Astrocyte (in vitro differentiated cells and primary cell): ENCODE results near the gene TBK1. TPM values are rescaled to one million over a fixed set of nuclear protein-coding genes. Genes with fewer than 3 reads are reported as not detected.
A peak's percentile ranks its signal among the peaks of the same experiment; 100 is the strongest.

Experiments
- DNase-seq: peaks from one replicate; pipeline ENCODE4 v3.0.0-alpha.2; 2010; ENCODE audit warnings: low read depth
- FAIRE-seq: peaks from 2 replicates; lab custom pipeline; 2011; peaks lifted over from hg19 to GRCh38; lab: Jason Lieb, UNC
- H2AFZ ChIP-seq: 2 replicates; pipeline ENCODE4 v1.6.0; 2012; ENCODE audit warnings: low read depth, low read length, inconsistent platforms
- H3K27ac ChIP-seq: 2 replicates; pipeline ENCODE4 v1.5.1; 2011; ENCODE audit warnings: low read depth, low read length, inconsistent platforms
- H3K27me3 ChIP-seq: 2 replicates; pipeline ENCODE4 v1.6.0; 2011; ENCODE audit warnings: low read length, inconsistent platforms; ENCODE audit not compliant: insufficient read depth
- H3K36me3 ChIP-seq: 2 replicates; pipeline ENCODE4 v1.5.1; 2011; ENCODE audit warnings: low read length, inconsistent platforms; ENCODE audit not compliant: insufficient read depth
- H3K4me1 ChIP-seq: 2 replicates; pipeline ENCODE4 v1.5.1; 2011; ENCODE audit warnings: low read length, inconsistent platforms; ENCODE audit not compliant: insufficient read depth
- H3K4me2 ChIP-seq: 2 replicates; pipeline ENCODE4 v1.6.0; 2012; ENCODE audit warnings: low read length, inconsistent platforms
- H3K4me3 ChIP-seq: 2 replicates; pipeline ENCODE4 v1.5.1; 2011; ENCODE audit warnings: low read depth, mild to moderate bottlenecking, low read length, inconsistent platforms; ENCODE audit not compliant: insufficient read depth
- H3K79me2 ChIP-seq: 2 replicates; pipeline ENCODE4 v1.6.0; 2012; ENCODE audit warnings: mild to moderate bottlenecking, low read length, inconsistent platforms; ENCODE audit not compliant: insufficient read depth
- H3K9ac ChIP-seq: 2 replicates; pipeline ENCODE4 v1.6.0; 2012; ENCODE audit warnings: mild to moderate bottlenecking, low read length, inconsistent platforms
- H3K9me3 ChIP-seq: 2 replicates; pipeline ENCODE4 v1.5.1; 2012; ENCODE audit warnings: low read depth, mild to moderate bottlenecking, low read length, inconsistent platforms; ENCODE audit not compliant: insufficient read depth
- H4K20me1 ChIP-seq: 2 replicates; pipeline ENCODE4 v1.6.0; 2012; ENCODE audit warnings: low read length, inconsistent platforms; ENCODE audit not compliant: insufficient read depth
- H3K27ac Mint-ChIP-seq: one replicate; pipeline ENCODE4 v1.8.0; 2021; ENCODE audit warnings: mild to moderate bottlenecking, mixed read lengths; ENCODE audit not compliant: unreplicated experiment
- H3K27me3 Mint-ChIP-seq: one replicate; pipeline ENCODE4 v1.8.0; 2021; ENCODE audit warnings: low read depth, mixed read lengths; ENCODE audit not compliant: unreplicated experiment
- H3K36me3 Mint-ChIP-seq: one replicate; pipeline ENCODE4 v1.8.0; 2021; ENCODE audit warnings: low read depth, mixed read lengths; ENCODE audit not compliant: unreplicated experiment
- H3K4me1 Mint-ChIP-seq: one replicate; pipeline ENCODE4 v1.8.0; 2021; ENCODE audit warnings: low read depth, mixed read lengths; ENCODE audit not compliant: unreplicated experiment
- H3K4me3 Mint-ChIP-seq: one replicate; pipeline ENCODE4 v1.8.0; 2021; ENCODE audit warnings: mild to moderate bottlenecking, moderate library complexity, mixed read lengths; ENCODE audit not compliant: unreplicated experiment
- H3K9me3 Mint-ChIP-seq: one replicate; pipeline ENCODE4 v1.8.0; 2021; ENCODE audit warnings: mild to moderate bottlenecking, mixed read lengths; ENCODE audit not compliant: unreplicated experiment
- CTCF ChIP-seq: IDR thresholded peaks from 2 replicates; pipeline ENCODE4 v1.5.1; 2011; ENCODE audit warnings: low read depth, mild to moderate bottlenecking, inconsistent platforms, low read length, moderate library complexity; ENCODE audit not compliant: insufficient read depth
- EZH2 ChIP-seq: IDR thresholded peaks from 2 replicates; pipeline ENCODE4 v1.6.1; 2012; ENCODE audit warnings: mild to moderate bottlenecking, low read length, inconsistent platforms; ENCODE audit not compliant: insufficient read depth
- total RNA-seq: library from RNA; stranded (reverse); gene quantifications from 2 replicates; pipeline ENCODE4 v1.2.1, GENCODE V29; 2021

The TBK1 gene
- total RNA-seq, 1 donor from 2014 or later: 23.7 TPM

- peaks cover 12% of the 10 kb centered on the region for H3K36me3 Mint-ChIP-seq
- Histone ChIP-seq H3K9ac (no peak overlapping the region), H3K4me2 (no peak overlapping the region), H3K4me3 (no peak overlapping the region), H3K9me3 (no peaks in the 10 kb centered on the region), H3K36me3 (peaks cover 43% of the 10 kb centered on the region), H3K27me3 (no peaks in the 10 kb centered on the region), H3K4me1 (peaks cover 7% of the 10 kb centered on the region), H3K27ac (no peak overlapping the region), H2AFZ (no peak overlapping the region), H4K20me1 (peaks cover 4% of the 10 kb centered on the region), H3K79me2 (no peaks in the 10 kb centered on the region)
- no peak overlapping the region for H3K4me3 Mint-ChIP-seq
- no peak for DNase-seq
- FAIRE-seq: no peak
- H3K9me3 Mint-ChIP-seq: no peaks in the 10 kb centered on the region
- no peaks in the 10 kb centered on the region for H3K27me3 Mint-ChIP-seq
- peaks cover 11% of the 10 kb centered on the region for H3K4me1 Mint-ChIP-seq
- TF ChIP-seq EZH2 (no peak), CTCF (no peak)
- H3K27ac Mint-ChIP-seq: no peak overlapping the region
Measured at GRCh38 chr12:64446295-64446694, 5.6 kb upstream of the TBK1 start.

GRCh38 chr12:64450057-64450640 lies 1.8 kb upstream of the TBK1 start:
- H3K4me3 Mint-ChIP-seq: peak overlapping the region; percentile 47
- Histone ChIP-seq H3K4me1 (peaks cover 11% of the 10 kb centered on the region), H3K27ac (no peak overlapping the region), H3K36me3 (peaks cover 17% of the 10 kb centered on the region), H3K9me3 (no peaks in the 10 kb centered on the region), H3K4me3 (no peak overlapping the region), H3K27me3 (no peaks in the 10 kb centered on the region), H3K79me2 (peaks cover 35% of the 10 kb centered on the region), H3K4me2 (peak overlapping the region; percentile 96), H3K9ac (no peak overlapping the region), H4K20me1 (peaks cover 4% of the 10 kb centered on the region), H2AFZ (no peak overlapping the region)
- peaks cover 12% of the 10 kb centered on the region for H3K4me1 Mint-ChIP-seq
- peaks cover 4% of the 10 kb centered on the region for H3K36me3 Mint-ChIP-seq
- no peaks in the 10 kb centered on the region for H3K9me3 Mint-ChIP-seq
- peak overlapping the region; percentile 94 for H3K27ac Mint-ChIP-seq
- DNase-seq (no peak), FAIRE-seq (no peak)
- TF ChIP-seq CTCF (no peak), EZH2 (no peak)
- H3K27me3 Mint-ChIP-seq: no peaks in the 10 kb centered on the region

GRCh38 chr12:64450711-64451486 lies 1.0 kb upstream of the TBK1 start:
- peak overlapping the region; percentile 92 for H3K4me3 Mint-ChIP-seq
- TF ChIP-seq EZH2: no peak
- TF ChIP-seq CTCF: no peak
- peak overlapping the region; percentile 99 for H3K27ac ChIP-seq
- H3K27me3 ChIP-seq: no peaks in the 10 kb centered on the region
- peak overlapping the region; percentile 96 for H3K9ac ChIP-seq
- H4K20me1 ChIP-seq: peaks cover 7% of the 10 kb centered on the region
- peaks cover 13% of the 10 kb centered on the region for H3K36me3 ChIP-seq
- FAIRE-seq (no peak), DNase-seq (peak; percentile 3)
- H3K4me1 ChIP-seq: peaks cover 11% of the 10 kb centered on the region
- H3K9me3 Mint-ChIP-seq: no peaks in the 10 kb centered on the region
- peak overlapping the region; percentile 94 for H3K27ac Mint-ChIP-seq
- peak overlapping the region; percentile 77 for H3K4me3 ChIP-seq
- no peak overlapping the region for H2AFZ ChIP-seq
- H3K4me2 ChIP-seq: peak overlapping the region; percentile 96
- H3K4me1 Mint-ChIP-seq: peaks cover 18% of the 10 kb centered on the region
- peaks cover 42% of the 10 kb centered on the region for H3K79me2 ChIP-seq
- no peaks in the 10 kb centered on the region for H3K9me3 ChIP-seq
- H3K36me3 Mint-ChIP-seq: peaks cover 5% of the 10 kb centered on the region
- H3K27me3 Mint-ChIP-seq: no peaks in the 10 kb centered on the region
